ENCODE data around the gene SNX27.

- TF ChIP-seq CTCF (IDR thresholded peaks at IDR 0.05; ENCODE audit: extremely low read depth in 1 of 2, insufficient read depth in 1 of 2, low read depth in 1 of 2, low read length in 2 of 2) (no peak), MAX (IDR thresholded peaks at IDR 0.05; ENCODE audit: insufficient read depth, insufficient read length) (no peak), EZH2 (IDR thresholded peaks at IDR 0.05; ENCODE audit: borderline replicate concordance, low read depth, low read length, severe bottlenecking) (no peak), POLR2A (IDR thresholded peaks at IDR 0.05; ENCODE audit: low read depth, low read length) (no peak), GATA2 (IDR thresholded peaks at IDR 0.05; ENCODE audit: insufficient read depth, insufficient read length, low read depth, low read length) (no peak), POLR2AphosphoS5 (IDR thresholded peaks at IDR 0.05; ENCODE audit: insufficient read depth, low read depth, low read length) (no peak), MYC (IDR thresholded peaks at IDR 0.05; ENCODE audit: low read depth, low read length) (no peak)
Observed at GRCh38 chr1:151705753-151706463, 94.1 kb downstream of the SNX27 start.

Data from endothelial cell of umbilical vein (primary cell).